ENCODE data around the gene ZNF385A. TPM values are rescaled to one million over a fixed set of nuclear protein-coding genes. Genes with fewer than 3 reads are reported as not detected.

Gene ZNF385A
- total and polyA plus RNA-seq, 2 of the 8 experiments (the other 6 are each of a cell fraction or from before 2014, with no cell fraction given) = 5.2 to 14.3 TPM

DNA sequence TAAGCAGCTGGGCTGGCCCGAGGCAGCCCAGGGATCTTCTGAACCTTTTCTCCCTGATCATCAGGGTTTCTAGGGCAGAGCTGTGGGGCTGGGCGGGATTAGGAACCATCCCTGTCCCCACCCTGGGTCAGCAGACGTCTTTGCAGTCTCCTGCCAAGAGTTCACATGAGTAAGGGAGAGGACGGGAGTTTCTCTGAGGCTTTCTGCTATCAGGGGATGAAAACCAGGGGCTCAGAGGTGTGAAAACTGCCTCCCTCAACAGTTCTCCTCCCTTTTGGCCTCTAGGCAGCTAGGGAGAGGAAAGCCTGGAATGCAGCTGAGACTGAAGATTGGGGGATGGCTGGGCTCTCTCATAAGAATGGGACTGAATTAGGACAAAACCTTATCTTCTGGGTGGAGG, 7.9 kb downstream of the ZNF385A start (continued):
- TF ChIP-seq SUZ12 (IDR thresholded peaks at IDR 0.05; ENCODE audit: low read length) = no peak
- no peak for TF ChIP-seq CHD2 (IDR thresholded peaks at IDR 0.05; ENCODE audit: low read length)
- no peak for TF ChIP-seq JUND (IDR thresholded peaks at IDR 0.05; ENCODE audit: low read length)
